Measurements from ENCODE around the gene TSPO2. TPM values are rescaled to one million over a fixed set of nuclear protein-coding genes. Genes with fewer than 3 reads are reported as not detected.

TSPO2 gene
- total and polyA plus RNA-seq, 2 of the 13 experiments (the other 11 are each of a cell fraction or from before 2014, with no cell fraction given), result 0.55 TPM; not detected in 1

DNA sequence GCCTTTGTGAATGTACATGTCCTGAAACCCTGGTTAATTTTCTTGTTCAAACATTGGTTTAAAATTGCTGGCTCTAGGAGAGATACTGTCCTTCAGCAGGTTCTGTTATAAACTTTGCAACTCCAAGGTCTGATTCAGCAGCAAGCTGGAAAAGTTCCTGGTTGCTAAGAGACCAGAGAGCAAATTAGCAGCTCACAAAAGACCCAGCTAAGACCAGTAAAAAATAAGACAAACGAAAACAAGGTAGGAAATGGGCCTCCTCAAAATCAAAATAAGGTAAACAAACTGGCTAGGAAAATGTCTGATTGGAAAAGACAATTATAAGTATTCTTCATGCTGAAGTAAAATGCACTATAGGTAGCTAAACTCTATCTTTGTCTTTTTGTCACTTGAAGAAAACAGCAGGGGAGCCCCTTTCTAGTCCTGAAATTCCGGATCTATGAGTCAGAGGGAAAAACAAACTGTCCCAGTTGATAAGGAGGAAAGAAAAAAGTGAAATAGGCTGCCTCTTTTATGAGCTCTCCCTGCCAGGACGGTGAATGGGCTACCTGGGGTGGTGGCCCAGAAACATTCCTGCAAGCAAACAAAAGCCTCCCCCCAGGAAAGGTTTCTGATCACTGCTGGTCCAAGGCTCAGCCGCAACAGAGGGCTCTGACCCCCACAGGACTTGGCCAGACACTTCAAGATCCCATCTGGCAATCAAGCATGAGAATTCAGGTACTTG lies 44.9 kb upstream of the TSPO2 start (continued):
- TF ChIP-seq, protein P1, sequence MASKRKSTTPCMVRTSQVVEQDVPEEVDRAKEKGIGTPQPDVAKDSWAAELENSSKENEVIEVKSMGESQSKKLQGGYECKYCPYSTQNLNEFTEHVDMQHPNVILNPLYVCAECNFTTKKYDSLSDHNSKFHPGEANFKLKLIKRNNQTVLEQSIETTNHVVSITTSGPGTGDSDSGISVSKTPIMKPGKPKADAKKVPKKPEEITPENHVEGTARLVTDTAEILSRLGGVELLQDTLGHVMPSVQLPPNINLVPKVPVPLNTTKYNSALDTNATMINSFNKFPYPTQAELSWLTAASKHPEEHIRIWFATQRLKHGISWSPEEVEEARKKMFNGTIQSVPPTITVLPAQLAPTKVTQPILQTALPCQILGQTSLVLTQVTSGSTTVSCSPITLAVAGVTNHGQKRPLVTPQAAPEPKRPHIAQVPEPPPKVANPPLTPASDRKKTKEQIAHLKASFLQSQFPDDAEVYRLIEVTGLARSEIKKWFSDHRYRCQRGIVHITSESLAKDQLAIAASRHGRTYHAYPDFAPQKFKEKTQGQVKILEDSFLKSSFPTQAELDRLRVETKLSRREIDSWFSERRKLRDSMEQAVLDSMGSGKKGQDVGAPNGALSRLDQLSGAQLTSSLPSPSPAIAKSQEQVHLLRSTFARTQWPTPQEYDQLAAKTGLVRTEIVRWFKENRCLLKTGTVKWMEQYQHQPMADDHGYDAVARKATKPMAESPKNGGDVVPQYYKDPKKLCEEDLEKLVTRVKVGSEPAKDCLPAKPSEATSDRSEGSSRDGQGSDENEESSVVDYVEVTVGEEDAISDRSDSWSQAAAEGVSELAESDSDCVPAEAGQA (IDR thresholded peaks at IDR 0.05; ENCODE audit: low read depth), result no peak
- TF ChIP-seq, protein P1 (CRISPR knock-in tag; IDR thresholded peaks at IDR 0.05; ENCODE audit: borderline replicate concordance), result no peak
- TF ChIP-seq SP1 (IDR thresholded peaks at IDR 0.05) (no peak), SP1 (CRISPR knock-in tag; IDR thresholded peaks at IDR 0.05) (no peak), MATR3 (CRISPR knock-in tag; IDR thresholded peaks at IDR 0.05) (no peak), SCMH1 (CRISPR knock-in tag; IDR thresholded peaks at IDR 0.05; ENCODE audit: borderline replicate concordance) (no peak), ZNF557 (CRISPR knock-in tag; IDR thresholded peaks at IDR 0.05) (no peak), ZFP1 (CRISPR knock-in tag; IDR thresholded peaks at IDR 0.05) (peak; percentile 79), TCF7L2 (IDR thresholded peaks at IDR 0.05; ENCODE audit: low read depth, low read length) (no peak)
- TF ChIP-seq, protein P2, sequence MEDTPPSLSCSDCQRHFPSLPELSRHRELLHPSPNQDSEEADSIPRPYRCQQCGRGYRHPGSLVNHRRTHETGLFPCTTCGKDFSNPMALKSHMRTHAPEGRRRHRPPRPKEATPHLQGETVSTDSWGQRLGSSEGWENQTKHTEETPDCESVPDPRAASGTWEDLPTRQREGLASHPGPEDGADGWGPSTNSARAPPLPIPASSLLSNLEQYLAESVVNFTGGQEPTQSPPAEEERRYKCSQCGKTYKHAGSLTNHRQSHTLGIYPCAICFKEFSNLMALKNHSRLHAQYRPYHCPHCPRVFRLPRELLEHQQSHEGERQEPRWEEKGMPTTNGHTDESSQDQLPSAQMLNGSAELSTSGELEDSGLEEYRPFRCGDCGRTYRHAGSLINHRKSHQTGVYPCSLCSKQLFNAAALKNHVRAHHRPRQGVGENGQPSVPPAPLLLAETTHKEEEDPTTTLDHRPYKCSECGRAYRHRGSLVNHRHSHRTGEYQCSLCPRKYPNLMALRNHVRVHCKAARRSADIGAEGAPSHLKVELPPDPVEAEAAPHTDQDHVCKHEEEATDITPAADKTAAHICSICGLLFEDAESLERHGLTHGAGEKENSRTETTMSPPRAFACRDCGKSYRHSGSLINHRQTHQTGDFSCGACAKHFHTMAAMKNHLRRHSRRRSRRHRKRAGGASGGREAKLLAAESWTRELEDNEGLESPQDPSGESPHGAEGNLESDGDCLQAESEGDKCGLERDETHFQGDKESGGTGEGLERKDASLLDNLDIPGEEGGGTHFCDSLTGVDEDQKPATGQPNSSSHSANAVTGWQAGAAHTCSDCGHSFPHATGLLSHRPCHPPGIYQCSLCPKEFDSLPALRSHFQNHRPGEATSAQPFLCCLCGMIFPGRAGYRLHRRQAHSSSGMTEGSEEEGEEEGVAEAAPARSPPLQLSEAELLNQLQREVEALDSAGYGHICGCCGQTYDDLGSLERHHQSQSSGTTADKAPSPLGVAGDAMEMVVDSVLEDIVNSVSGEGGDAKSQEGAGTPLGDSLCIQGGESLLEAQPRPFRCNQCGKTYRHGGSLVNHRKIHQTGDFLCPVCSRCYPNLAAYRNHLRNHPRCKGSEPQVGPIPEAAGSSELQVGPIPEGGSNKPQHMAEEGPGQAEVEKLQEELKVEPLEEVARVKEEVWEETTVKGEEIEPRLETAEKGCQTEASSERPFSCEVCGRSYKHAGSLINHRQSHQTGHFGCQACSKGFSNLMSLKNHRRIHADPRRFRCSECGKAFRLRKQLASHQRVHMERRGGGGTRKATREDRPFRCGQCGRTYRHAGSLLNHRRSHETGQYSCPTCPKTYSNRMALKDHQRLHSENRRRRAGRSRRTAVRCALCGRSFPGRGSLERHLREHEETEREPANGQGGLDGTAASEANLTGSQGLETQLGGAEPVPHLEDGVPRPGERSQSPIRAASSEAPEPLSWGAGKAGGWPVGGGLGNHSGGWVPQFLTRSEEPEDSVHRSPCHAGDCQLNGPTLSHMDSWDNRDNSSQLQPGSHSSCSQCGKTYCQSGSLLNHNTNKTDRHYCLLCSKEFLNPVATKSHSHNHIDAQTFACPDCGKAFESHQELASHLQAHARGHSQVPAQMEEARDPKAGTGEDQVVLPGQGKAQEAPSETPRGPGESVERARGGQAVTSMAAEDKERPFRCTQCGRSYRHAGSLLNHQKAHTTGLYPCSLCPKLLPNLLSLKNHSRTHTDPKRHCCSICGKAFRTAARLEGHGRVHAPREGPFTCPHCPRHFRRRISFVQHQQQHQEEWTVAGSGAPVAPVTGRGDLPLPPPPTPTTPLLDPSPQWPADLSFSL (CRISPR knock-in tag; IDR thresholded peaks at IDR 0.05), result no peak
- TF ChIP-seq, protein P3, sequence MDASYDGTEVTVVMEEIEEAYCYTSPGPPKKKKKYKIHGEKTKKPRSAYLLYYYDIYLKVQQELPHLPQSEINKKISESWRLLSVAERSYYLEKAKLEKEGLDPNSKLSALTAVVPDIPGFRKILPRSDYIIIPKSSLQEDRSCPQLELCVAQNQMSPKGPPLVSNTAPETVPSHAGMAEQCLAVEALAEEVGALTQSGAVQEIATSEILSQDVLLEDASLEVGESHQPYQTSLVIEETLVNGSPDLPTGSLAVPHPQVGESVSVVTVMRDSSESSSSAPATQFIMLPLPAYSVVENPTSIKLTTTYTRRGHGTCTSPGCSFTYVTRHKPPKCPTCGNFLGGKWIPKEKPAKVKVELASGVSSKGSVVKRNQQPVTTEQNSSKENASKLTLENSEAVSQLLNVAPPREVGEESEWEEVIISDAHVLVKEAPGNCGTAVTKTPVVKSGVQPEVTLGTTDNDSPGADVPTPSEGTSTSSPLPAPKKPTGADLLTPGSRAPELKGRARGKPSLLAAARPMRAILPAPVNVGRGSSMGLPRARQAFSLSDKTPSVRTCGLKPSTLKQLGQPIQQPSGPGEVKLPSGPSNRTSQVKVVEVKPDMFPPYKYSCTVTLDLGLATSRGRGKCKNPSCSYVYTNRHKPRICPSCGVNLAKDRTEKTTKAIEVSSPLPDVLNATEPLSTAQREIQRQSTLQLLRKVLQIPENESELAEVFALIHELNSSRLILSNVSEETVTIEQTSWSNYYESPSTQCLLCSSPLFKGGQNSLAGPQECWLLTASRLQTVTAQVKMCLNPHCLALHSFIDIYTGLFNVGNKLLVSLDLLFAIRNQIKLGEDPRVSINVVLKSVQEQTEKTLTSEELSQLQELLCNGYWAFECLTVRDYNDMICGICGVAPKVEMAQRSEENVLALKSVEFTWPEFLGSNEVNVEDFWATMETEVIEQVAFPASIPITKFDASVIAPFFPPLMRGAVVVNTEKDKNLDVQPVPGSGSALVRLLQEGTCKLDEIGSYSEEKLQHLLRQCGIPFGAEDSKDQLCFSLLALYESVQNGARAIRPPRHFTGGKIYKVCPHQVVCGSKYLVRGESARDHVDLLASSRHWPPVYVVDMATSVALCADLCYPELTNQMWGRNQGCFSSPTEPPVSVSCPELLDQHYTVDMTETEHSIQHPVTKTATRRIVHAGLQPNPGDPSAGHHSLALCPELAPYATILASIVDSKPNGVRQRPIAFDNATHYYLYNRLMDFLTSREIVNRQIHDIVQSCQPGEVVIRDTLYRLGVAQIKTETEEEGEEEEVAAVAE (CRISPR knock-in tag; IDR thresholded peaks at IDR 0.05; ENCODE audit: borderline replicate concordance), result no peak

All from HepG2 (cell line).